ENCODE results near the gene FSD1. TPM values are rescaled to one million over a fixed set of nuclear protein-coding genes. Genes with fewer than 3 reads are reported as not detected.
"Not testable (repeated sequence)": the region's sequence is repeated elsewhere in the genome, so short reads cannot be mapped to it uniquely, and the experiment has no call there.

Gene FSD1
- total RNA-seq (2014; rRNA removed; shearing (Covaris generic)), result 23.5 and 24.7 TPM in 2 replicates

- peak within 1 kb of the TSS; percentile 54 for H3K4me3 ChIP-seq
- DNase-seq, result peak; percentile 79 to 87
- no peak within 1 kb of the TSS for H3K27ac ChIP-seq
- no peaks in the 10 kb centered on the region for H3K36me3 ChIP-seq
- H3K4me1 ChIP-seq, result peaks cover 7% of the 10 kb centered on the region
- H3K27me3 ChIP-seq, result no peaks in the 10 kb centered on the region
- no peaks in the 10 kb centered on the region for H3K9me3 ChIP-seq (replicated peaks)
Observed at GRCh38 chr19:4304538-4305256, at the start of gene FSD1. TSS of gene FSD1 (plus strand) at chr19:4304598. CDS start at chr19:4304747, 149 bp downstream.

- Histone ChIP-seq H3K27ac (no peak overlapping the region), H3K27me3 (no peaks in the 10 kb centered on the region), H3K9me3 (replicated peaks) (no peaks in the 10 kb centered on the region), H3K4me3 (no peak overlapping the region), H3K4me1 (no peaks in the 10 kb centered on the region), H3K36me3 (peaks cover 38% of the 10 kb centered on the region)
- DNase-seq, result no peak
Observed at GRCh38 chr19:4256563-4256962, 47.8 kb upstream of the FSD1 start.

GRCh38 chr19:4257025-4257424 lies 47.4 kb upstream of the FSD1 start:
- no peak for DNase-seq
- no peak overlapping the region for H3K4me3 ChIP-seq
- no peaks in the 10 kb centered on the region for H3K9me3 ChIP-seq (replicated peaks)
- no peak overlapping the region for H3K27ac ChIP-seq
- H3K27me3 ChIP-seq, result no peaks in the 10 kb centered on the region
- peaks cover 33% of the 10 kb centered on the region for H3K36me3 ChIP-seq
- H3K4me1 ChIP-seq, result no peaks in the 10 kb centered on the region

GRCh38 chr19:4258181-4258580 lies 46.2 kb upstream of the FSD1 start:
- Histone ChIP-seq H3K27ac (no peak overlapping the region), H3K36me3 (peaks cover 27% of the 10 kb centered on the region)

GRCh38 chr19:4260613-4261191 lies 43.7 kb upstream of the FSD1 start:
- H3K27ac ChIP-seq, result no peak overlapping the region
- no peak overlapping the region for H3K4me3 ChIP-seq
- H3K9me3 ChIP-seq (replicated peaks), result no peaks in the 10 kb centered on the region
- no peaks in the 10 kb centered on the region for H3K4me1 ChIP-seq
- DNase-seq, result no peak
- peaks cover 4% of the 10 kb centered on the region; the same call in 1 of the 2 replicates for H3K36me3 ChIP-seq
- H3K27me3 ChIP-seq, result no peaks in the 10 kb centered on the region

More at GRCh38 chr19:4258181-4258580, 46.2 kb upstream of the FSD1 start:
- no peaks in the 10 kb centered on the region for H3K9me3 ChIP-seq (replicated peaks)
- DNase-seq, result no peak
- no peak overlapping the region for H3K4me3 ChIP-seq
- H3K4me1 ChIP-seq, result no peaks in the 10 kb centered on the region
- no peaks in the 10 kb centered on the region for H3K27me3 ChIP-seq

- Histone ChIP-seq H3K4me1 (no peaks in the 10 kb centered on the region), H3K27me3 (no peaks in the 10 kb centered on the region), H3K27ac (no peak overlapping the region), H3K9me3 (replicated peaks) (no peaks in the 10 kb centered on the region), H3K4me3 (no peak overlapping the region), H3K36me3 (peaks cover 2% of the 10 kb centered on the region; the same call in 1 of the 2 replicates)
- DNase-seq, result no peak
Observed at GRCh38 chr19:4264812-4265211, 39.6 kb upstream of the FSD1 start.

GRCh38 chr19:4266253-4267000 lies 38.0 kb upstream of the FSD1 start:
- peaks cover 3% of the 10 kb centered on the region for H3K36me3 ChIP-seq

GRCh38 chr19:4267101-4267900 lies 37.1 kb upstream of the FSD1 start:
- Histone ChIP-seq H3K4me3 (no peak overlapping the region), H3K36me3 (peaks cover 7% of the 10 kb centered on the region), H3K9me3 (replicated peaks) (no peaks in the 10 kb centered on the region), H3K27ac (no peak overlapping the region), H3K27me3 (no peaks in the 10 kb centered on the region), H3K4me1 (no peaks in the 10 kb centered on the region)
- DNase-seq, result peak; percentile 75 to 85

More at GRCh38 chr19:4266253-4267000, 38.0 kb upstream of the FSD1 start:
- DNase-seq, result no peak
- Histone ChIP-seq H3K4me1 (no peaks in the 10 kb centered on the region), H3K27ac (no peak overlapping the region), H3K27me3 (no peaks in the 10 kb centered on the region), H3K4me3 (no peak overlapping the region), H3K9me3 (replicated peaks) (no peaks in the 10 kb centered on the region)

- Histone ChIP-seq H3K27me3 (no peaks in the 10 kb centered on the region), H3K27ac (no peak overlapping the region), H3K9me3 (replicated peaks) (no peaks in the 10 kb centered on the region), H3K4me1 (no peaks in the 10 kb centered on the region), H3K36me3 (peaks cover 7% of the 10 kb centered on the region), H3K4me3 (no peak overlapping the region)
- DNase-seq, result no peak
Observed at GRCh38 chr19:4267901-4268815, 36.2 kb upstream of the FSD1 start.

GRCh38 chr19:4268816-4269430 lies 35.5 kb upstream of the FSD1 start:
- DNase-seq, result no peak
- peaks cover 7% of the 10 kb centered on the region for H3K36me3 ChIP-seq
- no peaks in the 10 kb centered on the region for H3K9me3 ChIP-seq (replicated peaks)
- no peak overlapping the region for H3K4me3 ChIP-seq
- H3K27ac ChIP-seq, result no peak overlapping the region
- H3K4me1 ChIP-seq, result no peaks in the 10 kb centered on the region
- no peaks in the 10 kb centered on the region for H3K27me3 ChIP-seq

- no peak for DNase-seq
- peaks cover 6% of the 10 kb centered on the region for H3K4me1 ChIP-seq
- no peaks in the 10 kb centered on the region for H3K9me3 ChIP-seq (replicated peaks)
- no peak overlapping the region for H3K4me3 ChIP-seq
- H3K27me3 ChIP-seq, result no peaks in the 10 kb centered on the region
- H3K36me3 ChIP-seq, result peaks cover 7% of the 10 kb centered on the region
- no peak overlapping the region for H3K27ac ChIP-seq
Observed at GRCh38 chr19:4272894-4273293, 31.5 kb upstream of the FSD1 start.

- not testable (repeated sequence) for DNase-seq, H3K27me3 ChIP-seq, H3K36me3 ChIP-seq
Observed at GRCh38 chr19:4274321-4274686, 30.1 kb upstream of the FSD1 start.

GRCh38 chr19:4277191-4277696 lies 27.2 kb upstream of the FSD1 start:
- H3K4me3 ChIP-seq, result no peak overlapping the region
- DNase-seq, result no peak
- H3K27ac ChIP-seq, result peak overlapping the region; percentile 95; the same call in 1 of the 2 replicates
- peaks cover 9% of the 10 kb centered on the region for H3K4me1 ChIP-seq
- no peaks in the 10 kb centered on the region for H3K9me3 ChIP-seq (replicated peaks)
- no peaks in the 10 kb centered on the region for H3K36me3 ChIP-seq
- no peaks in the 10 kb centered on the region for H3K27me3 ChIP-seq

More at GRCh38 chr19:4274321-4274686, 30.1 kb upstream of the FSD1 start:
- not testable (repeated sequence) for H3K27ac ChIP-seq; H3K4me3 ChIP-seq; H3K4me1 ChIP-seq; H3K9me3 ChIP-seq (replicated peaks)
